A549 (cell line): Measurements from ENCODE around the gene TIAM2. TPM values are rescaled to one million over a fixed set of nuclear protein-coding genes. Genes with fewer than 3 reads are reported as not detected.
A peak's percentile ranks its signal among the peaks of the same experiment; 100 is the strongest.
"Not testable (repeated sequence)": the region's sequence is repeated elsewhere in the genome, so short reads cannot be mapped to it uniquely, and the experiment has no call there.

ENCODE experiments used
- ATAC-seq, 2 experiments: fragments of 200-7000 bp in 1 of 2; fragments of >200 bp in 1 of 2; cut with Nextera tagmentation in 1 of 2; cut with Tn5 transposase in 1 of 2; 3 replicates each; pipeline versions ENCODE4 v1.8.0 to v1.9.1; 2018 to 2020; ENCODE audit warnings: mild to moderate bottlenecking in 1 of 2, moderate library complexity in 1 of 2
- CTCF ChIA-PET: fragments of 300-600 bp; sonication (Branson Sonifier 250); formaldehyde crosslinking; extraction: SDS; loops from one replicate; lab custom pipeline; 2021; ENCODE audit warnings: antibody characterized with exemption, inconsistent platforms; lab: Yijun Ruan, JAX
- POLR2A ChIA-PET: fragments of 350-600 bp; formaldehyde crosslinking; extraction: SDS; loops from one replicate; lab custom pipeline; 2021; ENCODE audit warnings: antibody characterized with exemption, inconsistent platforms; lab: Yijun Ruan, JAX
- DNase-seq, 2 experiments: peaks; one replicate each; pipeline versions ENCODE4 v3.0.0 to v3.0.0-alpha.2; 2011 to 2016; ENCODE audit warnings: low read depth in 1 of 2, low spot score in 1 of 2
- FAIRE-seq: peaks from 2 replicates; lab custom pipeline; 2011; peaks lifted over from hg19 to GRCh38; lab: Jason Lieb, UNC
- H3K27ac ChIP-seq, 2 experiments: fragments of >200 bp; sonication (Bioruptor Twin); formaldehyde crosslinking; 3 replicates each; pipeline ENCODE4 v1.5.1; 2016 to 2017
- H3K4me1 ChIP-seq: fragments of >200 bp; sonication (Bioruptor Twin); formaldehyde crosslinking; 3 replicates; pipeline ENCODE4 v1.6.1; 2016
- H3K4me2 ChIP-seq: fragments of >200 bp; sonication (Bioruptor Twin); formaldehyde crosslinking; 3 replicates; pipeline ENCODE4 v1.6.1; 2016
- H3K4me3 ChIP-seq: fragments of >200 bp; sonication (Bioruptor Twin); formaldehyde crosslinking; 3 replicates; pipeline ENCODE4 v1.5.1; 2016
- H3K9me3 ChIP-seq: fragments of >200 bp; sonication (Bioruptor Twin); formaldehyde crosslinking; 3 replicates; pipeline ENCODE4 v1.6.1; 2016
- BCL3 ChIP-seq: fragments of >200 bp; sonication (Bioruptor Twin); formaldehyde crosslinking; IDR thresholded peaks from 3 replicates; pipeline ENCODE4 v1.6.1; 2016
- CBX8 ChIP-seq: fragments of 200-600 bp; sonication (generic); IDR thresholded peaks from 2 replicates; pipeline ENCODE4 v1.6.1; 2016
- HEYL ChIP-seq: fragments of 250-450 bp; sonication (Bioruptor Pico); IDR thresholded peaks from 2 replicates; pipeline ENCODE4 v1.8.0; 2021; ENCODE audit warnings: mild to moderate bottlenecking, moderate library complexity
- JUN ChIP-seq, 2 experiments: fragments of >200 bp; sonication (Bioruptor Twin); formaldehyde crosslinking; IDR thresholded peaks; 2 replicates in 1 of 2; 3 replicates in 1 of 2; pipeline ENCODE4 v1.6.1; 2016 to 2017
- KDM1A ChIP-seq: fragments of 200-600 bp; sonication (generic); IDR thresholded peaks from 2 replicates; pipeline ENCODE4 v1.6.1; 2016; ENCODE audit warnings: low read depth, mild to moderate bottlenecking
- KDM5A ChIP-seq: fragments of 200-600 bp; sonication (generic); IDR thresholded peaks from 2 replicates; pipeline ENCODE4 v1.6.1; 2016; ENCODE audit warnings: antibody characterized with exemption, mild to moderate bottlenecking
- MAFK ChIP-seq: fragments of 450-650 bp; IDR thresholded peaks from 2 replicates; pipeline ENCODE4 v1.6.1; 2014; ENCODE audit not compliant: partially characterized antibody
- POLR2A ChIP-seq: IDR thresholded peaks from 2 replicates; pipeline ENCODE4 v1.6.1; 2012; ENCODE audit warnings: mild to moderate bottlenecking, low read length
- RAD21 ChIP-seq, 2 experiments: fragments of >200 bp in 1 of 2; sonication (Bioruptor Twin) in 1 of 2; formaldehyde crosslinking in 1 of 2; IDR thresholded peaks in 1 of 2; conservative IDR thresholded peaks in 1 of 2; 2 replicates in 1 of 2; 3 replicates in 1 of 2; pipeline ENCODE4 v1.6.1; 2012 to 2018; ENCODE audit warnings: inconsistent platforms in 1 of 2
- ZFP36 ChIP-seq: fragments of 450-650 bp; IDR thresholded peaks from 2 replicates; pipeline ENCODE4 v1.6.1; 2014; ENCODE audit warnings: borderline replicate concordance; ENCODE audit not compliant: partially characterized antibody
- WGBS: methylation state at CpG from one replicate; pipeline ENCODE4 v1.1.6; 2017; ENCODE audit errors: missing lambda C conversion rate; 5-methylcytosine and 5-hydroxymethylcytosine counted together
- polyA plus RNA-seq, 4 experiments: library from polyadenylated mRNA; depleted of rRNA in 3 of 4; stranded (reverse); fragments of >200 nt; fragmentation: RNase III in 1 of 4; extraction: RNeasy Plus Mini Kit Qiagen cat#74134 plus additional on column Dnase treatment in 1 of 4; gene quantifications; 2 replicates in 3 of 4; 3 replicates in 1 of 4; pipeline ENCODE4 v1.2.3, GENCODE V29; 2011 to 2017
- TF ChIP-seq, protein P1 (sequence below): fragments of 450-650 bp; IDR thresholded peaks from 2 replicates; pipeline ENCODE4 v1.6.1; 2014; ENCODE audit warnings: antibody characterized with exemption
- TF ChIP-seq, protein P2 (sequence below): fragments of >200 bp; sonication (Bioruptor Twin); formaldehyde crosslinking; IDR thresholded peaks from 3 replicates; pipeline ENCODE4 v1.5.1; 2016

Gene TIAM2
- polyA plus RNA-seq, 2 of the 4 experiments (the other 2 are of a cell fraction): 2.5 to 3.1 TPM

- POLR2A ChIA-PET: no interaction called here
- no peak overlapping the region for H3K4me2 ChIP-seq
- FAIRE-seq (no peak), ATAC-seq (no peak), DNase-seq (no peak)
- CTCF ChIA-PET: interaction anchor here (1.1 to 1.4 kb wide), 3 partner anchors 8 to 399 kb away, joined by 3 to 5 read pairs (median 4); no protein-coding TSS in a partner anchor
- no peak overlapping the region for H3K4me3 ChIP-seq
- 94% methylated on average over 2 of the region's 2 CpGs for WGBS
- H3K27ac ChIP-seq: no peak overlapping the region
- H3K9me3 ChIP-seq: no peaks in the 10 kb centered on the region
- H3K4me1 ChIP-seq: no peaks in the 10 kb centered on the region
- TF ChIP-seq HEYL (CRISPR knock-in tag) (no peak), CBX8 (no peak), KDM5A (no peak), KDM1A (no peak), BCL3 (no peak), POLR2A (no peak), MAFK (no peak)
- TF ChIP-seq, protein P1, sequence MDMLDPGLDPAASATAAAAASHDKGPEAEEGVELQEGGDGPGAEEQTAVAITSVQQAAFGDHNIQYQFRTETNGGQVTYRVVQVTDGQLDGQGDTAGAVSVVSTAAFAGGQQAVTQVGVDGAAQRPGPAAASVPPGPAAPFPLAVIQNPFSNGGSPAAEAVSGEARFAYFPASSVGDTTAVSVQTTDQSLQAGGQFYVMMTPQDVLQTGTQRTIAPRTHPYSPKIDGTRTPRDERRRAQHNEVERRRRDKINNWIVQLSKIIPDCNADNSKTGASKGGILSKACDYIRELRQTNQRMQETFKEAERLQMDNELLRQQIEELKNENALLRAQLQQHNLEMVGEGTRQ: no peak
Measured at GRCh38 chr6:155267411-155267810, 272.3 kb downstream of the TIAM2 start.

GRCh38 chr6:155268088-155268867 is 273.2 kb downstream of the TIAM2 start:
- H3K27ac ChIP-seq, H3K9me3 ChIP-seq, POLR2A ChIA-PET, FAIRE-seq, H3K4me2 ChIP-seq, H3K4me1 ChIP-seq: not testable (repeated sequence)
- CTCF ChIA-PET: interaction anchor here (1.0 to 1.5 kb wide), 3 partner anchors 9 to 31 kb away, joined by 3 read pairs; no protein-coding TSS in a partner anchor
- DNase-seq (peak in 1 of 2 experiments; percentile 47), ATAC-seq (peak in 1 of 2 experiments; percentile 59; a peak in 2 of 6 replicates)
- TF ChIP-seq, protein P2, sequence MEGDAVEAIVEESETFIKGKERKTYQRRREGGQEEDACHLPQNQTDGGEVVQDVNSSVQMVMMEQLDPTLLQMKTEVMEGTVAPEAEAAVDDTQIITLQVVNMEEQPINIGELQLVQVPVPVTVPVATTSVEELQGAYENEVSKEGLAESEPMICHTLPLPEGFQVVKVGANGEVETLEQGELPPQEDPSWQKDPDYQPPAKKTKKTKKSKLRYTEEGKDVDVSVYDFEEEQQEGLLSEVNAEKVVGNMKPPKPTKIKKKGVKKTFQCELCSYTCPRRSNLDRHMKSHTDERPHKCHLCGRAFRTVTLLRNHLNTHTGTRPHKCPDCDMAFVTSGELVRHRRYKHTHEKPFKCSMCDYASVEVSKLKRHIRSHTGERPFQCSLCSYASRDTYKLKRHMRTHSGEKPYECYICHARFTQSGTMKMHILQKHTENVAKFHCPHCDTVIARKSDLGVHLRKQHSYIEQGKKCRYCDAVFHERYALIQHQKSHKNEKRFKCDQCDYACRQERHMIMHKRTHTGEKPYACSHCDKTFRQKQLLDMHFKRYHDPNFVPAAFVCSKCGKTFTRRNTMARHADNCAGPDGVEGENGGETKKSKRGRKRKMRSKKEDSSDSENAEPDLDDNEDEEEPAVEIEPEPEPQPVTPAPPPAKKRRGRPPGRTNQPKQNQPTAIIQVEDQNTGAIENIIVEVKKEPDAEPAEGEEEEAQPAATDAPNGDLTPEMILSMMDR: peak; percentile 31; the same call in 2 of the 3 replicates
- peak in 1 of 2 experiments; percentile 37; a peak in 2 of 5 replicates for TF ChIP-seq RAD21 (conservative IDR thresholded peaks at IDR 0.05 in 1 of 2, IDR thresholded peaks at IDR 0.05 in 1 of 2)
- TF ChIP-seq, all 56 proteins: peak for 2; not testable (repeated sequence) for 54
- WGBS: 82% methylated on average over 4 of the region's 5 CpGs
- H3K4me3 ChIP-seq: not testable (repeated sequence)

GRCh38 chr6:155269765-155270164 is 274.6 kb downstream of the TIAM2 start:
- CTCF ChIA-PET: interaction anchor here (0.9 to 1.2 kb wide), 2 partner anchors 91 to 342 kb away, joined by 3 read pairs; no protein-coding TSS in a partner anchor
- WGBS: 58% methylated on average over 3 of the region's 3 CpGs
- Histone ChIP-seq H3K4me3 (no peak overlapping the region), H3K9me3 (no peaks in the 10 kb centered on the region), H3K4me2 (no peak overlapping the region), H3K27ac (no peak overlapping the region), H3K4me1 (peaks cover 17% of the 10 kb centered on the region)
- DNase-seq (no peak), ATAC-seq (no peak), FAIRE-seq (no peak)
- POLR2A ChIA-PET: no interaction called here
- no peak for TF ChIP-seq JUN (IDR thresholded peaks at IDR 0.05)
- TF ChIP-seq, all 56 proteins: peak for 0

GRCh38 chr6:155270561-155271091 is 275.5 kb downstream of the TIAM2 start:
- Histone ChIP-seq H3K27ac (no peak overlapping the region), H3K4me1 (peaks cover 17% of the 10 kb centered on the region), H3K9me3 (no peaks in the 10 kb centered on the region), H3K4me3 (no peak overlapping the region), H3K4me2 (no peak overlapping the region)
- ATAC-seq: no peak
- FAIRE-seq: no peak
- POLR2A ChIA-PET: no interaction called here
- CTCF ChIA-PET: interaction anchor here (0.9 kb wide), 1 partner anchor 92 kb away, joined by 3 read pairs; no protein-coding TSS in a partner anchor
- WGBS: 88% methylated on average over 7 of the region's 7 CpGs
- TF ChIP-seq ZFP36: no peak
- TF ChIP-seq, protein P1: no peak
- no peak for TF ChIP-seq POLR2A
- no peak for DNase-seq
